Activated T-cell treated with anti-CD3 and anti-CD28 coated beads, Interleukin-2, amount 50 U/mL, for 72 hours (primary cell): ENCODE results near the gene NPDC1. TPM values are rescaled to one million over a fixed set of nuclear protein-coding genes. Genes with fewer than 3 reads are reported as not detected.
A peak's percentile ranks its signal among the peaks of the same experiment; 100 is the strongest.

Source experiments
- ATAC-seq, 2 donors: fragments of 150-1000 bp; cut with Tn5 transposase; replicated peaks in 1 of 2; 2 replicates each; pipeline ENCODE4 v1.10.0; 2021; ENCODE audit warnings: moderate library complexity in 2 of 2, mild to moderate bottlenecking in 1 of 2
- DNase-seq, 2 donors: peaks; one replicate each; pipeline ENCODE4 v3.0.0; 2021 to 2022; ENCODE audit warnings: mixed read lengths in 1 of 2
- H3K27ac Mint-ChIP-seq: one replicate; pipeline ENCODE4 v1.8.0; 2022; ENCODE audit warnings: mild to moderate bottlenecking, moderate library complexity, mixed read lengths
- H3K27me3 Mint-ChIP-seq: one replicate; pipeline ENCODE4 v1.8.0; 2022; ENCODE audit warnings: low read depth, mixed read lengths
- H3K36me3 Mint-ChIP-seq, 2 donors: one replicate each; pipeline ENCODE4 v1.8.0; 2022; ENCODE audit warnings: mixed read lengths in 2 of 2, mild to moderate bottlenecking in 1 of 2; ENCODE audit not compliant: insufficient read depth in 2 of 2
- H3K4me1 Mint-ChIP-seq: one replicate; pipeline ENCODE4 v1.8.0; 2022; ENCODE audit warnings: low read depth, mixed read lengths
- H3K4me3 Mint-ChIP-seq, 2 donors: one replicate each; pipeline ENCODE4 v1.8.0; 2022; ENCODE audit warnings: mild to moderate bottlenecking in 2 of 2, mixed read lengths in 2 of 2, moderate library complexity in 2 of 2
- H3K9me3 Mint-ChIP-seq, 2 donors: one replicate each; pipeline ENCODE4 v1.8.0; 2022; ENCODE audit warnings: mixed read lengths in 2 of 2
- total RNA-seq, 2 donors: library from RNA; stranded (reverse); gene quantifications; one replicate each; pipeline ENCODE4 v1.2.3, GENCODE V29; 2022

NPDC1 gene, protein sequence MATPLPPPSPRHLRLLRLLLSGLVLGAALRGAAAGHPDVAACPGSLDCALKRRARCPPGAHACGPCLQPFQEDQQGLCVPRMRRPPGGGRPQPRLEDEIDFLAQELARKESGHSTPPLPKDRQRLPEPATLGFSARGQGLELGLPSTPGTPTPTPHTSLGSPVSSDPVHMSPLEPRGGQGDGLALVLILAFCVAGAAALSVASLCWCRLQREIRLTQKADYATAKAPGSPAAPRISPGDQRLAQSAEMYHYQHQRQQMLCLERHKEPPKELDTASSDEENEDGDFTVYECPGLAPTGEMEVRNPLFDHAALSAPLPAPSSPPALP
- total RNA-seq = 10 to 100 TPM; 27.2 to 28.7 TPM

DNA sequence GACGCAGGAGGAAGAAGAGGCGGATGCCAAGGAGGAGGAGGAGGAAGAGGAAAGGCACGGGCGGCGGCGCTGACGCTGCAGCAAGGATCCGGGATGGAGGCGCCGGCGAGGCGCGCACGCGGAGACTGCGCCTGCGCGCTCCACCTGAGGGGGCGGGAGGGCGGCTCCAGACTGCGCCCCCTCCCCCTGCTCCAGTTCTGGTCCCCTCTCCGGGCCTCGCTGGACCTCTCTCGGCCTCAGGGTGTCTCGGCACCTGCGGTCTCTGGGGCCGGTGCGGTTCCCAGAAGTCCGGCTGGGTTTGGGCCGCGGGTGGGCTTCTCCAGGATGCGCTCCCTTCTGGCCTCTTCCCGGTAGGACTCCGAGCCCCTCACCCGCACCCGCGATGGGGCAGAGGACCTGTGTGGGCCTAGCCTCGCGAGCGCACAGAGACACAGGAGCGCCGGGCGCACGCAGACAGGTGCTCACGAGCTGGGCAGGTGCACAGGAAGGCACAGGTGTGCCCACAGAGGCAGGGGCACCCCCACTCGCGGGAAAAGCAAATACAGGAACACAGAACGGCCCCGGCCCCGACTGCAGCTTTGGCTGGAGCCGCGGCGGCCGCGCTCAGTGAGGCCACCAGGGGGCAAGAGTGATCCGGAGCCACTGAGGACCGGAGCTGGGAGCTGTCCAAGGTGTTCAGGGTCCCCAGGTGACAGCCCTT lies at the start of gene NPDC1:
NPDC1 (minus strand) TSS at position 90 of the 700 bp plus-strand sequence. CDS start 188 bp downstream, outside the sequence.
- Mint-ChIP-seq H3K27me3 (peaks cover 34% of the 10 kb centered on the region), H3K9me3 (no peaks in the 10 kb centered on the region), H3K36me3 (no peaks in the 10 kb centered on the region), H3K4me1 (peaks cover 21% of the 10 kb centered on the region), H3K27ac (no peak within 1 kb of the TSS), H3K4me3 (peak within 1 kb of the TSS; percentile 79 to 84)
- ATAC-seq = peak; percentile 74 to 80
- peak; percentile 88 to 90 for DNase-seq

DNA sequence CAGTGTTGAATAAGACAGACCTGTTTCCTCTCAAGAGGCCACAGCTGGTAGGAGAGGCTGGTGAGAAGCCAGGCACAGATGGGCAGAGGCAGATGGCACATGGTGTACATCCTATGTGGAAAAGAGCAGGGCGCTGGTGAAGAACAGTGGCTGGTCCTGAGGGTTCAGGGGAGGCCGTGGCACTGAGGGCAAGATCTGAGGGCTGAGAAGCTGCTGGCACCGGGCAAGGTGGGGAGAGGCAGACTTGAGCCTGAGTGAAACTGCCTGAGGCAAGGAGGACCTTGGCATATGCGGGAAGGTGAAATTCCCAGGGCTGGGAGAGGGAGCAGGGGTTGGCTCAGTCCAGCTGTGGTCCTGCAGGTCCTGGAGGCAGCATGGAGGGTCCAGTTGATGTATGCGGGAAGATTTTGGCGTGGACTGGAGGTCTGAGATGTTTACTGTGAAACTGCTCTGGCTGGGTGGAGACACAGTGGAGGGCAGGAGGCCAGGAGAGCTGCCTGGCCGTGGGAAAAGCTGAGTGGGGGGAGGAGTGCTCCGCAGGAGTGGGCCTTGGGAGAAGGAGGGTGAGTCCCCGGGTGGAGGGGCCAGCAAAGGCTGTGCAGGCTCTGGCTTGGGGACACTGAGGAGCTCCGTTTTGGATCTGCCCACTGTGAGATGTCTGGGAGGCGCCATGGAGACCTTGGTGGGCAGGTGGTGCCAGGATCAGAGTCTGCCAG lies 43.4 kb upstream of the NPDC1 start:
- Mint-ChIP-seq H3K9me3 (no peaks in the 10 kb centered on the region), H3K27ac (peak overlapping the region; percentile 51), H3K4me1 (peaks cover 35% of the 10 kb centered on the region), H3K4me3 (no peak overlapping the region), H3K27me3 (no peaks in the 10 kb centered on the region), H3K36me3 (peaks cover 0 to 2% of the 10 kb centered on the region in 2 donors)
- no peak for DNase-seq
- no peak for ATAC-seq

DNA sequence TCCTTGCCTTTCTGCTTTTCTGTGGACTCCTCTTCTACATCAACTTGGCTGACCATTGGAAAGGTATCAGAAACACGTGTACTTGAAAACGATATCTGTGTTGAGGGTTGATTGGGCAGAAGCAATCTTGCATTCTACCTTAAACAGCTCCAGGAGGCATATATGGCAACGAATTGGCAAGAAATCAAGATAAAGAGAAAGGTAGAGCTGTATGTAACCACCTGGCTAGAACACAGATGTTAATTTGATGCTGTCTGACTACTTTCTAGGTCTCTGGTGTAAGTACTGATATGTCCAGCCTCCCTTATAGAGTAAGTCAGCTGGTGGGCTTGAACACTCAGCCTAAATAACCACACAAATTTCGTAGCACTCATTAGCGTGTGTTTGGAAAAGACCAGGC lies 42.1 kb upstream of the NPDC1 start:
- no peak for ATAC-seq
- Mint-ChIP-seq H3K27me3 (no peaks in the 10 kb centered on the region), H3K4me3 (peak overlapping the region; percentile 67 to 92), H3K4me1 (peaks cover 39% of the 10 kb centered on the region), H3K27ac (peak overlapping the region; percentile 12), H3K36me3 (no peaks in the 10 kb centered on the region), H3K9me3 (no peaks in the 10 kb centered on the region)
- no peak for DNase-seq

DNA sequence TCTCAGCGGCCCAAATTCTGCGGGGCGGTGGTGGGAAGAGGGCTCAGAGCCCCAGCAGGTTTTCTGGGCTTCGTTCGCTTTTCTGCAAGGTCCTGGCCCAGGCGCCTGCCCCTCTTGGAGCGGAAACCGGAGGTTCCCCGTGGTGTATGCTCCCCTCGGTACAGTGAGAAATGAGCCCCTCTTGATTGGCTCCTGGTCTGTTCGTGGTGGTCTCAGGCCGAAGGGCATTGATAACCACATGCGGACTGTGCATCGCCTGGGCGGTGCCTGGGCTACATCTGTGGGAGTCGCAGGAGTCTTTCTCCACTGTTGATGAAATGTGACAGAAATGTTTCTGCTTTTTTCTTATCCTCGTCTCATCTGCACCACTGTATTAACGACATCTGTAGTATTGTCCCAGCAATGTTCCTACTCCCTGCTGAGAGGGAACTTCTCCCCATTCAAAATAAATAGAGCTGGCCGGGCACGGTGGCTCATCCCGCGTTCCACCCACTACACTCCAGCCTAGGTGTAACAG lies 41.5 kb upstream of the NPDC1 start:
- no peak for DNase-seq
- peak overlapping the region; percentile 67 to 92 for H3K4me3 Mint-ChIP-seq
- H3K27me3 Mint-ChIP-seq = no peaks in the 10 kb centered on the region
- peak overlapping the region; percentile 12 for H3K27ac Mint-ChIP-seq
- H3K9me3 Mint-ChIP-seq = no peaks in the 10 kb centered on the region
- H3K36me3 Mint-ChIP-seq = no peaks in the 10 kb centered on the region
- H3K4me1 Mint-ChIP-seq = peaks cover 40% of the 10 kb centered on the region
- ATAC-seq = peak in 1 of 2 donors; percentile 1

DNA sequence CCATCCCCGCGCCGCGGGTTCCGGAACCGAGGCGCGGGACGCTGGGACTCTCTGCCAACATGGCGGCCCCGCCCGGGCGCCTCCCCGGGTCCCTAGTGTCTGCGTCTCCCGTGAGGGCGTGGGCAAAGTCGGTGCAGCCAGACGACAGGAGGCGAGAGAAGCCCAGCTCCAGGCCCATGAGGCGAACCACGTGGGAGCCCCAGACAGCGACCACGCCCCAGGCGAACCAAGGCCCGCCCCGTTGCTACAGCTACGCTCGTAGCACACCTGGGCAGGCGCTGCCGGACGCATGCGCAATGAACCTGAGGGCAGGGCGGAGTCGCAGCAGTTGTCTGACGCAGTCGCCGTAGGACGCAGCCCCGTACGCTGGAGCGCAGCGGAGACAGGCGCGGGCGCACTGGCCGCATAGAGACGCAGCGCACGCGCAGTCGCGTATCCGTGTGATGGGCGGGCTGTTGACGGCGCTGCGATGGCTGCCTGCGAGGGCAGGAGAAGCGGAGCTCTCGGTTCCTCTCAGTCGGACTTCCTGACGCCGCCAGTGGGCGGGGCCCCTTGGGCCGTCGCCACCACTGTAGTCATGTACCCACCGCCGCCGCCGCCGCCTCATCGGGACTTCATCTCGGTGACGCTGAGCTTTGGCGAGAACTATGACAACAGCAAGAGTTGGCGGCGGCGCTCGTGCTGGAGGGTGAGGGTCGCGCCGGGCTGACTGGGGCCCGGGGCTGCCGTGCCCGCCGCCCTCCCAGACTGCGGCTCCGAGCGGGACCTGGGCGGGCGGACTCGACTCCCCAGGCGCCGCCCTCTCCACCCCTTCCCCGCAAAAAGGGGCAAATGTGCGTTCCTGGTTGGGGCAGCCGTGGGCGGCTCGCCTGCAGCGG lies 40.8 kb upstream of the NPDC1 start, which contains the start of gene MAN1B1:
MAN1B1 (plus strand) TSS at position 455 of the 878 bp plus-strand sequence; CDS start at position 470, 15 bp downstream.
- DNase-seq (peak; percentile 99 to 100), ATAC-seq (peak; percentile 83 to 89)
- peak within 1 kb of the TSS; percentile 79 to 93 for H3K4me3 Mint-ChIP-seq
- peak within 1 kb of the TSS; percentile 96 for H3K27ac Mint-ChIP-seq
- H3K36me3 Mint-ChIP-seq = no peaks in the 10 kb centered on the region
- peaks cover 40% of the 10 kb centered on the region for H3K4me1 Mint-ChIP-seq
- H3K9me3 Mint-ChIP-seq = no peaks in the 10 kb centered on the region
- H3K27me3 Mint-ChIP-seq = no peaks in the 10 kb centered on the region

DNA sequence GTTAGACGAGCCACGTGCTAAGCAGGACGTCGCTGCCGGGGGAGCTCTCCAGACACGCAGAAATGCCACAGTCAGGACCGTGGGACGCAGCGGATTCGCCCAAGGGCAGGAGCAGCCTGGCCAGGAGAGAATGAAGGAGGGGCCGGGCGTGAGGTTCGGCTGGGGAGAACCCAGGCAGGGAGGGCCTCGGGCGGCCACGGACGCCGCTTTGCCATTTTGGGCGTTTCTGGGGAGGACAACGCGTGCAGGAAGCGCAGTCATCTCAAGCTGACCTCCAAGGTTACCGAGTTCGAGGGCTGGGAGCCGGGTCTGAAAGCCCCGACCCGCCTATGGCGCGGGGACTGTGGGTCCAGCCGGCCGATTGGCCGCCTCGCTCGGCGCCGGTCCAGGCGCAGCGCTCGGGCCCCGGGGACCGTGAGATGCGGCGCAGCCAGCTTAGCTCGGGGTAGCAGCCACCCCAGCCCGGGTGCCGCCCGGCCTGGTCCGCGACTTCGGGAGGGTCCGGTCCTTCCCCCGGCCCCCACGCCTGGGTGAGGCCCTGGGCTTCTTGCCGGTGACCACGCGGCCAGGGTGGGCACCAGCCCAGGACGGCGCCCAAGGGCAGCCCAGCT lies 40.0 kb upstream of the NPDC1 start:
- H3K4me3 Mint-ChIP-seq = peak overlapping the region; percentile 79 to 93
- H3K36me3 Mint-ChIP-seq = no peaks in the 10 kb centered on the region
- peak; percentile 0 to 4 for ATAC-seq
- peak; percentile 50 to 58 for DNase-seq
- H3K27ac Mint-ChIP-seq = peak overlapping the region; percentile 96
- H3K9me3 Mint-ChIP-seq = no peaks in the 10 kb centered on the region
- peaks cover 40% of the 10 kb centered on the region for H3K4me1 Mint-ChIP-seq
- no peaks in the 10 kb centered on the region for H3K27me3 Mint-ChIP-seq

DNA sequence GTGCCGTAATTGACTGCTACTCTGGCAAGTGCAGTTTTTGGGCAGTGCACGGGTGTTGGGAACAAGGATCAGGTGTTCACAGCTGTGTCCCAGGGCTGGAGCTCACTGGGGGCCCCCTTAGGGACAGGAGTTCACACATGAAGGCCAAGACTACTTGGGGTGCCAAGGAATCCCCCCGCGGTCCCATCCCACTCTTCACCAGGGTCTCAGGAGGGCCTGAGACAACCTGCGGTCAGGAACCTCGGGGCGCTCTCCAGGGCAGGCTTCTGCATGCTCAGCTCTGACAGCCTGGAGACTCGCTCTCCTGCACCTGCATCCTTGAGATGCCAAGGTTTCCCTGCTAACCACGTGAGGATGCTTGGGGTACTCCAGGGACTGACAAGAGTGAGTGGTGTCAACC lies 38.5 kb upstream of the NPDC1 start:
- ATAC-seq (no peak), DNase-seq (no peak)
- peaks cover 40% of the 10 kb centered on the region for H3K4me1 Mint-ChIP-seq
- peak overlapping the region in 1 of 2 donors; percentile 37 for H3K4me3 Mint-ChIP-seq
- H3K9me3 Mint-ChIP-seq = no peaks in the 10 kb centered on the region
- no peak overlapping the region for H3K27ac Mint-ChIP-seq
- H3K36me3 Mint-ChIP-seq = no peaks in the 10 kb centered on the region
- H3K27me3 Mint-ChIP-seq = no peaks in the 10 kb centered on the region

DNA sequence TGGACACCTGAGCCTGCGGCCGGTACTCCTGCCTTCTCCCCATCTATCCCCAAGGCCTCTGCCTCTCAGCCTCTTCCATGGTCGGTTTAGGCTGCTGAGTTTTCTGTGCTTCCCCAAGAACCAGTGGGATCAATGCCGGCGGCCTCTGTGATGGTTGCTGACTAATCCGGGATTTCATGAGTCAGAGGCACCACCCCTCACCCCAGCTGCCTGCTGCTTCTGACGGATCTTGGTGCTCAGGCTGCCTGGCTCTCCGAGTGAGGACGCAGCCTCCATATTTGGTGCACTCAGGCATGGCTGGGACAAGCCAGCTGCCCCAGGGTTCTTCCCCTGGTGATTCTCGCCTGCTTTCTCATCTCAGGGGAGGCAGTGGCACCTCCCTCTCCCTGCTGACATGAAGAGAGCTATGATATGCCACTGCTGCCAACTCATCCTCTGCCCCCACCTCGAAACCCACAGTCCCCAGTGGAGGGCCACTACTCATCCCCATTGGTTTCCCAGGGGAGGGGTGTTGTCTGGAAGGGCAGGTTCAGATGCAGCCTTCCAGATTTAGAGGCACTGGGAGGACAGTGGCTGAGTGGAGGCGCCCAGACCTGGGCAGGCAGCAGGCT lies 37.5 kb upstream of the NPDC1 start:
- Mint-ChIP-seq H3K36me3 (no peaks in the 10 kb centered on the region), H3K27me3 (no peaks in the 10 kb centered on the region), H3K9me3 (no peaks in the 10 kb centered on the region), H3K27ac (no peak overlapping the region), H3K4me1 (peaks cover 38% of the 10 kb centered on the region), H3K4me3 (peak overlapping the region in 1 of 2 donors; percentile 19)
- DNase-seq (peak; percentile 59 to 72), ATAC-seq (peak; percentile 5 to 12)

DNA sequence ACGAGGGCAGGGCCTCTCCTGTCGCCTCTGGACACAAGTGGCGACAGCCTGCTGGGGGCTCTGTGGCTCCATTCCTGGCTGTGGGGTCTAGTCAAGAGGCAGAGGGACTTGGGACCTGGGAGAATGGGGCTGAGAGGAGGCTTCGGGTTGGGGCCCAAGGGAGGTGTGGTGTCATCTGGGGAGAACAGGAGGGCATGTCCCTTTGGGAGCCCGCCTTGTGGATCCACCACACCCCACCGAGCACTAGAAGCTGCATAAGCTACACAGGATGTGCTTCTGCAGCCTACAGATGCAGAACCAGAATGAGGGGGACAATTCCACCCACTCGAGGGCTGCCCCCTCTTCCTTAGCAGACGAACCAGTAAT lies 36.9 kb upstream of the NPDC1 start:
- Mint-ChIP-seq H3K27me3 (no peaks in the 10 kb centered on the region), H3K9me3 (no peaks in the 10 kb centered on the region), H3K27ac (no peak overlapping the region), H3K36me3 (no peaks in the 10 kb centered on the region), H3K4me3 (no peak overlapping the region), H3K4me1 (peaks cover 32% of the 10 kb centered on the region)
- ATAC-seq (no peak), DNase-seq (no peak)

DNA sequence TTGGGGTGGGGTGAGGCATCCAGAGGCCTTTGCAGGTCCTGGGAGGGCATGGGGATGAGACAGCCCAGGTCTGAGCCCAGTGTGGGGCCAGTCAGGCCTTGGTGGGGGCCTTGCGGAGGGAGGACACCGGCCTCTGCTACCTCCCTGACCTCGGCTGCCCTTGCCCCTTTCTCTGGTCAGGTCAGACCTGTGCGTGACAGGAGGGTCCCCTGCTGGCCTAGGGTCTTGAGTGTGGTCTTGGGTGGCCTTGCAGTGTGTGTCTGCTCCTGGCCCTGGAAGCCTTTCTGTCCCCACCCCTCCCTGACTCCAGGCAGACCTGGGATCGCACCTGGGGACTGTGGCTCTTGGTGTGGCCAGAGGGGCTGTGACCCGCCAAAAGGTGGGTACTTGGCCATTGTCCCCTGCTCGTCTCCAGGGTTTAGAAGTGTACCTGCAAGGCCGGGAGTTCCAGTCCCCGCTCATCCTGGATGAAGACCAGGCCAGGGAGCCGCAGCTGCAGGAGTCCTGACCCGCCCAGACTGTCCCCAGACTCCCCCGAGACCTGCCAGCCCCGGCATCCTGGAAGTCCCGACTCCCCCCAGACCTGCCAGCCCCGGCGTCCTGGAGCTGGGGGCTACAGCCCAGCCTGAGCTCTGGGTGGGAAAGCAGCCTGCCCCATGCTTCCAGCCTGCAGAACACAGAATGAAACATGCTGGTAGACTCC lies 36.4 kb upstream of the NPDC1 start:
- H3K4me1 Mint-ChIP-seq = peaks cover 27% of the 10 kb centered on the region
- no peaks in the 10 kb centered on the region for H3K27me3 Mint-ChIP-seq
- H3K4me3 Mint-ChIP-seq = no peak overlapping the region
- ATAC-seq (no peak), DNase-seq (no peak)
- H3K27ac Mint-ChIP-seq = no peak overlapping the region
- no peaks in the 10 kb centered on the region for H3K36me3 Mint-ChIP-seq
- H3K9me3 Mint-ChIP-seq = no peaks in the 10 kb centered on the region
